Measurements from ENCODE around the gene LGALS4.

DNA sequence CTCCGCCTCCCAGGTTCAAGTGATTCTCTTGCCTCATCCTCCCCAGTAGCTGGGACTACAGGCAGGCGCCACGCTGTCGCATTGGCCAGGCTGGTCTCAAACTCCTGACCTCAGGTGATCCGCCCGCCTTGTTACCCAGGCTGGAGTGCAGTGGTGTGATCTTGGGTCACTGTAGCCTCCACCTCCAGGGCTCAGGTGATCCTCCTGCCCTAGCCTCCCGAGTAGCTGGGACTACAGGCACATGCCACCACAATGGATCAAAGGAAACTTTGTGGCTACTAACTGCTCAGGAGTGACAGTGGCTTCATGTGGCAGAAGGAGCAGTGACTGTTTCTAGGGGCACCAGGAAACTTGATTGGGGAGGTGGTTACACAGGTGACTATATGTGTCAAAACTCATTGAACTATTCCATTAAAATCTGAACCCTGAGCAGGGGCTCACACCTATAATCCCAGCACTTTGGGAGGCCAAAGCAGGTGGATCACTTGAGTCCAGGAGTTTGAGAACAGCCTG lies 27.5 kb downstream of the LGALS4 start:
- no peak for TF ChIP-seq EZH2 (IDR thresholded peaks at IDR 0.05; ENCODE audit: insufficient read depth, poor library complexity, severe bottlenecking)
- no peak for TF ChIP-seq EZH2phosphoT487 (IDR thresholded peaks at IDR 0.05; ENCODE audit: insufficient read depth, low read depth)
